Upper lobe of left lung (tissue), 4 donors: Measurements from ENCODE around the gene CHRND.

ENCODE experiments used
- CTCF ChIP-seq, 6 experiments: fragments of 450-650 bp in 4 of 6; fragments of 200-600 bp in 2 of 6; sonication (generic) in 2 of 6; IDR thresholded peaks; one replicate each; pipeline ENCODE4 v1.5.1; 2016 to 2019; ENCODE audit warnings: antibody characterized with exemption in 6 of 6
- EP300 ChIP-seq, 4 donors: sonication (generic); formaldehyde crosslinking; IDR thresholded peaks; one replicate each; pipeline ENCODE4 v1.5.1; 2017; ENCODE audit warnings: antibody characterized with exemption in 4 of 4, control low read depth in 2 of 4
- POLR2AphosphoS5 ChIP-seq, 2 donors: sonication (generic); formaldehyde crosslinking; IDR thresholded peaks; one replicate each; pipeline ENCODE4 v1.5.1; 2017; ENCODE audit warnings: antibody characterized with exemption in 2 of 2

- TF ChIP-seq POLR2AphosphoS5 (IDR thresholded peaks at IDR 0.05), result no peak
- no peak for TF ChIP-seq CTCF (IDR thresholded peaks at IDR 0.05)
- no peak for TF ChIP-seq EP300 (IDR thresholded peaks at IDR 0.05)
These were observed 7.1 kb upstream of the CHRND start for GRCh38 chr2:232518844-232519243.
